Measurements from ENCODE around the gene AARS2.

GRCh38 chr6:44278774-44279697 is 34.1 kb downstream of the AARS2 start:
- TF ChIP-seq, protein P1, sequence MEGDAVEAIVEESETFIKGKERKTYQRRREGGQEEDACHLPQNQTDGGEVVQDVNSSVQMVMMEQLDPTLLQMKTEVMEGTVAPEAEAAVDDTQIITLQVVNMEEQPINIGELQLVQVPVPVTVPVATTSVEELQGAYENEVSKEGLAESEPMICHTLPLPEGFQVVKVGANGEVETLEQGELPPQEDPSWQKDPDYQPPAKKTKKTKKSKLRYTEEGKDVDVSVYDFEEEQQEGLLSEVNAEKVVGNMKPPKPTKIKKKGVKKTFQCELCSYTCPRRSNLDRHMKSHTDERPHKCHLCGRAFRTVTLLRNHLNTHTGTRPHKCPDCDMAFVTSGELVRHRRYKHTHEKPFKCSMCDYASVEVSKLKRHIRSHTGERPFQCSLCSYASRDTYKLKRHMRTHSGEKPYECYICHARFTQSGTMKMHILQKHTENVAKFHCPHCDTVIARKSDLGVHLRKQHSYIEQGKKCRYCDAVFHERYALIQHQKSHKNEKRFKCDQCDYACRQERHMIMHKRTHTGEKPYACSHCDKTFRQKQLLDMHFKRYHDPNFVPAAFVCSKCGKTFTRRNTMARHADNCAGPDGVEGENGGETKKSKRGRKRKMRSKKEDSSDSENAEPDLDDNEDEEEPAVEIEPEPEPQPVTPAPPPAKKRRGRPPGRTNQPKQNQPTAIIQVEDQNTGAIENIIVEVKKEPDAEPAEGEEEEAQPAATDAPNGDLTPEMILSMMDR (IDR thresholded peaks at IDR 0.05; ENCODE audit: control extremely low read depth in 1 of 3, insufficient read depth in 1 of 3, low read depth in 1 of 3, low read length in 3 of 3), result no peak
- no peak for TF ChIP-seq RNF2 (IDR thresholded peaks at IDR 0.05; ENCODE audit: borderline replicate concordance, low read depth, low read length, missing control alignments, poor library complexity, severe bottlenecking)
- no peak for TF ChIP-seq EP300 (IDR thresholded peaks at IDR 0.05; ENCODE audit: borderline replicate concordance in 1 of 2, low read depth in 2 of 2, low read length in 2 of 2)
- no peak for TF ChIP-seq EZH2 (IDR thresholded peaks at IDR 0.05; ENCODE audit: low read depth, low read length, severe bottlenecking)
- no peak for TF ChIP-seq SAP30 (IDR thresholded peaks at IDR 0.05; ENCODE audit: insufficient read depth, insufficient replicate concordance, low read length)
- TF ChIP-seq, protein P2, sequence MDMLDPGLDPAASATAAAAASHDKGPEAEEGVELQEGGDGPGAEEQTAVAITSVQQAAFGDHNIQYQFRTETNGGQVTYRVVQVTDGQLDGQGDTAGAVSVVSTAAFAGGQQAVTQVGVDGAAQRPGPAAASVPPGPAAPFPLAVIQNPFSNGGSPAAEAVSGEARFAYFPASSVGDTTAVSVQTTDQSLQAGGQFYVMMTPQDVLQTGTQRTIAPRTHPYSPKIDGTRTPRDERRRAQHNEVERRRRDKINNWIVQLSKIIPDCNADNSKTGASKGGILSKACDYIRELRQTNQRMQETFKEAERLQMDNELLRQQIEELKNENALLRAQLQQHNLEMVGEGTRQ (IDR thresholded peaks at IDR 0.05; ENCODE audit: low read length), result no peak
- TF ChIP-seq SP2 (IDR thresholded peaks at IDR 0.05; ENCODE audit: low read length), result no peak
- TF ChIP-seq ZNF274 (IDR thresholded peaks at IDR 0.05; ENCODE audit: borderline replicate concordance, extremely low read depth, low read length), result no peak
- no peak for TF ChIP-seq MAFK (IDR thresholded peaks at IDR 0.05; ENCODE audit: low read depth, low read length)
- no peak for TF ChIP-seq BACH1 (IDR thresholded peaks at IDR 0.05; ENCODE audit: low read length)
- TF ChIP-seq JUN (IDR thresholded peaks at IDR 0.05; ENCODE audit: low read depth, low read length), result no peak
- TF ChIP-seq SIRT6 (IDR thresholded peaks at IDR 0.05; ENCODE audit: low read length), result no peak
- TF ChIP-seq GABPA (IDR thresholded peaks at IDR 0.05; ENCODE audit: borderline replicate concordance, insufficient read depth, low read length), result no peak
